RCC 7860 (cell line): ENCODE data around the gene RAPGEF3.

Experiments
- DNase-seq: peaks from one replicate; pipeline ENCODE4 v3.0.0-alpha.2; 2015; ENCODE audit warnings: low spot score
- FAIRE-seq: peaks from 2 replicates; lab custom pipeline; 2012; peaks lifted over from hg19 to GRCh38; lab: Jason Lieb, UNC

The RAPGEF3 gene

DNA sequence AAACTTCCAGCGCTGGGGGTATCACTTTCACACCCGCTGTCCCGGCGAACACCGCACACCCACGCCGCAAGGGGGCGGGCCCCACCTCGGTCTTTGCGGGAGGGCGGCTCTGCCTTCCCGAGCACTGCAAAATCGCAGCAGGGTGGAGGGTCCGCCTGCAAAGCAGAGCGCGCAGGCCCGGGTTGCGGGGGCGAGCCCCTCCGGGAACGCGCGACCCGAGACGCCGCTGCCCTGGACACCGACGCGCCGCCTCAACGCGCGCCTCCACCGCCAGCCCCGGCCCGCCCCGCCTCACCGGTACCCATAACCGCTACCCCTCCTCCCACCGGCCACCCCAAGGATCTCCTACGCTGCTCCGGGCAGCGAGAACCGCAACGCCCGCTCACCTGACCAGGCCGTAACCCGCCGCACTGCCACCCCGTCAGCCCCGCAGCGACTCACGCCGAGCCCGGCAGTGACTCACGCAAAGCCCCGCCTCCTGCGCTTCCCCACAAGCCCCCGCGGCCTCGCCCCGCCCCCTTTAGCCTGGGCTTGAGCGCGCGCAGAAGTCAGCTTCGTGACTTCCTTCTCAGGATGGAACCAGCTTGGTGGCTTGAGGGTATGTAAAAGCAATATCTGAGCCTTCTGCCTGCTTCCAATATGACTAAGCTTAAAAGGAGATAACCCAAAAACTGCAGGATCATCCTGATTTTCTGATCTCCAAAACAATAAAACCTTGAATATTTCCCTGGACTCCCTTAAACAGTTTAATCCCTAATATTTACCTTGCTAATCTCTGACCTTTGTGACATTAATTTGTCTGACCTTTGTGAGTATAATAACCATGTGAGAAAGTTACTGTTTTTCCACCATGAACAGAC, 52.9 kb downstream of the RAPGEF3 start, which contains the start of gene RPAP3:
Gene RPAP3, minus strand, starts transcription at position 465 of the 860 bp plus-strand sequence. CDS start 3,190 bp downstream, outside the sequence.
- peak; percentile 74 for DNase-seq
- peak; percentile 54 for FAIRE-seq

DNA sequence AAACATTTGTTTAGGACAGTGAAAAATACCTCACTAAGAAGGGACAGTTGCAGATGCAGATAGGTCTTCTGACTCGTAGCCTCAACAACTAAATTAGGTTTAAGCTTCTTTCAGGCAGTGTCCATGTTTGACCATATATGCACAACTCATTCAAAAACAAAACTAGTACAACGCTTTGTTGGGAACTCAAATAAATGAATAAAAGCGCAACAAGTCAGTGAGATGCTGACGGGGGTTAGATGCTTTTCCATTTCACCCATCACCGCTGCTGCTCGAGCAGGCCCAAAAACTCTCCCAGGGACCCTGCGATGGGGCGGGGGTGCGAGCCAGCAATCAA, 53.5 kb downstream of the RAPGEF3 start:
- no peak for DNase-seq
- FAIRE-seq, result no peak

DNA sequence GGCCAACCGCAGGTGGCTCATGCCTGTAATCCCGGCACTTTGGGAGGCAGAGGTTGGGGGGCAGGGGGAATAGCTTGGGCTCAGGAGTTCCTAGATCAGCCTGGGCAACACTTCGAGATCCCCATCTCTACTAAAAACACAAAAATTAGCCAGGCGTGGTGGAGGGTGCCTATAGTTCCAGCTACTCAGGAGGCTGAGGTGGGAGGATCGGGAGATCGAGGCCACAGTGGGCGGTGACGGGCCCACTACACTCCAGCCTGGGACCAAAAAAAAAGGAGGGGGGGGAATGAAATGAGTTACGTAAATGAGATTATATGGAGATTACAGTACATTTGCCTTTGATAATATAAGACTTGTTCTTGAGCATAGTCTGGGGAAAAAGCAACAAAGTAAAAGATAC, 54.0 kb downstream of the RAPGEF3 start:
- no peak for DNase-seq
- no peak for FAIRE-seq

DNA sequence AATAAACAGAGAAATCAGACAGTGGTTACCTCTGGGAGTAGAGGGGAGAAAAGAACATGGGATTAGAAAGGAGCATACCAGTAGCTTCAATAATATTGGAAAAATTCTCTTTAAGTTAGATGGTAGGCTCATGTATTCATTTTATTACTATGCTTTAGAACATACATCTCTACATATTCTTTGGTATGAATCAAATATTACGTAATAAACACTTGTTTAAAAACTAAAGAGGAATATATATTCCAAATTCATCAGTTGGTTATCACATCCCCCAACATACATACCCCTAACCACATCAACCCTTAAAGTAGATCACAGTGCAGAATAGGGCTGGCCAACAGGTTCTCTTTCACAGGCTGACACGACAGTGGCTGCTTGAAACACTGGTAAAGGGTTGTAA, 58.4 kb downstream of the RAPGEF3 start:
- FAIRE-seq, result no peak
- no peak for DNase-seq

DNA sequence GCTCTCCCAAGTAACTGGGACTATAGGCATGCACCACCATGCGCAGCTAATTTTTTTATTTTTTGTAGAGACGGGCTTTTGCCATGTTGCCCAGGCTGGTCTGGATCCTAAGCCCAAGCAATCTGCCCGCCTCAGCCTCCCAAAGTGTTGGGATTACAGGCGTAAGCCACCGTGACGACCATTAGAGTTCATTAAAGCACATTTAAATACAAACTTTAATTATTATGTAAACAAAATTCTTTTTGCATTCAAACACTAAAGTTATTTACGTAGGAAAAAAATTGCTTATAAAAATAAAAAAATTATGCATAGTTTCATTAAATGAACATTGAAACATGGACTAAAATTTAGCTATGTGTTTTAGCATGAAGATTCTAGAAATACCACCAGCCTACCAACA, 60.0 kb downstream of the RAPGEF3 start:
- DNase-seq, result no peak
- no peak for FAIRE-seq

DNA sequence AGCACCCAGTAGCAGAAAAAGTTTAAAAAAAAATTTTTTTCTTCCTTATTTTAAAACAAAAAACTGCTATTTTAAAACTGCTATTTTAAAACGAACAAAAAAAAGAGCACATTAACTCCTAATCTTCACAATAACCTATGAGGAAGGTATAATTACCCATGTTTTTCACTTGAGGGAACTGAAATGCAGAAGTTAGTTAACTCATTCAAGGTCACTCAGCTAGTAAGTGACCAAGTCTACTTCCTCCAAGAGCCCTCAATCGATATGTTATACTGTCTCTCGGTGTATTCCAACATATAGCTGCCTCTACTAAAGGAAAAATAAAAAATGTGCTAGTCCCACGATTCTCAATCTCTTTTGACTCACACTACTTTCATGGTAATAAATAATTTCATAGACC, 60.6 kb downstream of the RAPGEF3 start:
- no peak for FAIRE-seq
- no peak for DNase-seq

DNA sequence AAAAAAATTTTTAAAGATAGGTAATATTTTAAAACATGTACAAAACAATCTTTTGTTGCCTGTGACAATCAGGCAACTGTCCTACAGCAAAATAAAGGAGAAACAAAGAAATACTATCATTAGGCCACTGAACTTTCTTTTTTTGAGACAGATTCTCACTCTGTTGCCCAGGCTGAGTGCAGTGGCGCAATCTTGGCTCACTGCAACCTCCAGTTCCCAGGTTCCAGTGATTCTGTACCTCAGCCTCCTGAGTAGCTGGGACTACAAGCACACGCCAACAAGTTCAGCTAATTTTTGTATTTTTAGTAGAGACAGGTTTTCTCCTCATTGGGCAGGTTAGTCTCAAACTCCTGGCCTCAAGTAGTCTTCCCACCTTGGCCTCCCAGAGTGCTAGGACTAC, 69.5 kb downstream of the RAPGEF3 start:
- FAIRE-seq (no peak), DNase-seq (no peak)

DNA sequence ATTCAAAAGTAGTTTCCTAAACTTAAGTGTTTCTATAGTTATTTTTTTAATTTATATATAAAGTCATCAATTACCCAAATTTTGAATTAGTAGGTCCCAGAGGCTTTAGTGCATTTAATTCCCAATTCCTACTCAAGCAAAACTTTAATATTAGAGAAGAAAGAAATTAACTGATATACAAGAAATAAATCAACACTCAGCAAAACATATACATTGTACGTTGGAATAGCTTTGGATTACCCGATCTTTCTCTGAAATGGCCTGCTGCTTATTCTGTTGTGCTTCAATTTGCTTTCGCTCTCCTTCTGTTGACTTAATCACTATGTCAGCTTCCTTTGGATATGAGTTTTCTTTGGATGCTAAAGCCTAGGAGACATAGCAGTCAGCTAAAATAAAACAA, 71.0 kb downstream of the RAPGEF3 start:
- FAIRE-seq (no peak), DNase-seq (no peak)

DNA sequence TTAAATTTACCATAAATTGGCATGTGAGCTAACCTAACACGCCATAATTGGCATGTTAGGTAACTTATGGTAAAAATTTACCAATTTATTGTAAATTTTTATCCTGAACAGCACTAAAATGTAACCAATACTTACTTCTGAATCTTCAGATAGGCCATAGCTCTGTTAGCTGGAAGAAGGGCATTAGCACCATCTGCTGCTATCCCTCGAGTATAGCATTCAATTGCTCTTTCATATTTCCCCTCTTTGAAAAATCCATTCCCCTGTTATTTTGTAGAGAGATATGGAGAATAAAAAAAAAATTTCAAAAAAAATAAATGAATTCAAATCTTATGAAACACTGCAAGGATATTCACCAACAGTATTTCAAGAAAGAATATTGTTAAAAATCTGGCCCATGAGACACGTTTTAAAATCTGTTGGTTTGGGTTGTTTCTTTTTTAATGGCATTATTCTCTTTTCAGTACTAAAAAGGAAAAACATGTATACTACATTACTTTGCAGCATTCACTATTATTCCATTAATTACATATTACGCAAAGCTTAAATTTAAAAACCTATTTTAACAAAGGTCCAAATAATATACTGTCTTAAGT, 71.9 kb downstream of the RAPGEF3 start:
- peak; percentile 30 for DNase-seq
- FAIRE-seq, result peak; percentile 71
